Amygdala (tissue), 56 donors: Measurements from ENCODE around the gene CLRN3.

ENCODE experiments used
- DNase-seq, 56 donors: peaks; one replicate each; lab custom pipeline; 2025; lab: John Stamatoyannopoulos, UW

The CLRN3 gene

GRCh38 chr10:127877116-127877515 lies 15.6 kb downstream of the CLRN3 start:
- DNase-seq: no peak

GRCh38 chr10:127875916-127876315 lies 16.8 kb downstream of the CLRN3 start:
- no peak for DNase-seq

GRCh38 chr10:127875449-127875765 lies 17.3 kb downstream of the CLRN3 start:
- no peak for DNase-seq

- DNase-seq: no peak
These were observed 17.9 kb downstream of the CLRN3 start for GRCh38 chr10:127874671-127875448.

GRCh38 chr10:127873901-127874470 lies 18.8 kb downstream of the CLRN3 start:
- no peak for DNase-seq

GRCh38 chr10:127872871-127873600 lies 19.7 kb downstream of the CLRN3 start:
- DNase-seq: peak in 2 of 56 donors; percentile 10 to 35

GRCh38 chr10:127872011-127872761 lies 20.6 kb downstream of the CLRN3 start:
- peak in 2 of 56 donors; percentile 9 to 14 for DNase-seq

GRCh38 chr10:127871631-127872010 lies 21.1 kb downstream of the CLRN3 start:
- DNase-seq: no peak

GRCh38 chr10:127869329-127869728 lies 23.4 kb downstream of the CLRN3 start:
- DNase-seq: no peak

- no peak for DNase-seq
These were observed 24.9 kb downstream of the CLRN3 start for GRCh38 chr10:127867805-127868204.

GRCh38 chr10:127866276-127867013 lies 26.3 kb downstream of the CLRN3 start:
- DNase-seq: no peak

GRCh38 chr10:127863231-127863825 lies 29.4 kb downstream of the CLRN3 start:
- no peak for DNase-seq

- DNase-seq: no peak
These were observed 32.1 kb downstream of the CLRN3 start for GRCh38 chr10:127860592-127860991.

GRCh38 chr10:127855976-127856375 lies 36.8 kb downstream of the CLRN3 start:
- no peak for DNase-seq

- no peak for DNase-seq
These were observed 37.2 kb downstream of the CLRN3 start for GRCh38 chr10:127855591-127855881.

- DNase-seq: peak in 1 of 56 donors; percentile 6
These were observed 37.8 kb downstream of the CLRN3 start for GRCh38 chr10:127854769-127855590.

- DNase-seq: peak in 53 of 56 donors; percentile 8 to 84 (median 54)
These were observed 38.6 kb downstream of the CLRN3 start for GRCh38 chr10:127853868-127854768.

GRCh38 chr10:127852456-127852855 lies 40.3 kb downstream of the CLRN3 start:
- DNase-seq: no peak
